Measurements from ENCODE around the gene STUB1.

Gene STUB1

DNA sequence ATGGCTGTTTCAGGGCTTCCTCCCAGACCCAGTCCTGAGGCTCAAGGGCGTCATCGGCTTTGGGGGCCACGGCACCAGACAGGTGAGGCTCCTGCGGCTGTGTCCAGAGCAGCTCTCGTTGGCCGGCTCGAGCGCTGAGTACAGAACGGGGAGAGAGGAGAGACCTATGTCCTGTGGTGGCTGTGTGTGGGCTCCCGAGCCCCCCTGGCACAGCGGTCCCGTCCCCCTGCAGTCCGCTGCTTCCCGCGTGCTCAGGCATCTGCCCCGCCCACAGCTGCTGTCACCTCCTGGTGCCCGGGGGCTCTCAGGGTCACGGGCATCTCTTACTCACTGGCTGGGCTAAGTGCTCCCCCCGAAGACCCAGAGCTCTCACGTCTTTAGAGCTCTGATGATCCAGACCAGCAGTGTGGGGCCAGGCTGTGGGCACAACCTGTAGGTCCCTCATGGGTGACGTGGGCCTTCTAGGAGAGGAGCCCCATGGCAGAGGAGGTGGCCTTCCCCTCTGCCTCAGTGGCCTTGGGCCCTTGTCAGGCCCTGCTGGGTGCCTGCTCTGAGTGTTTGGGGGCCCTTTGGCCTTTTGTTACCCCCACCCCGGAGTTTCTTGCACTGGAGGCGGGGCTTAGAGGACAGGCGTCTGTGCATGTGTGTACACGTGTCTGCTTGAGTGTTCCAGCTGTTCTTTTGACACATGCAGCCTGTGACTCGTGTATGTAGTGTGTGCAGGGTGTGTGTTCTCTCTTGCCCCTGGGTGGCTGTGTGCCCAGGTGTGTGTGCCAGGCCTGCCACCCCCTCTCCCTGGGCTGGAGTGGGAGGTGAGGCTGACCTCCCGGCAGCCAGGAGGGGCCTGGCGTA, 27.5 kb upstream of the STUB1 start:
- POLR2A ChIA-PET, result interaction anchor here (0.6 to 1.1 kb wide), 3 partner anchors 10 to 20 kb away, joined by 3 read pairs; partner anchors contain the start of gene METTL26

GRCh38 chr16:654034-654433, 26.2 kb upstream of the STUB1 start:
- ChIA-PET CTCF (no interaction called here), POLR2A (no interaction called here)
- no peak for TF ChIP-seq BHLHE40 (IDR thresholded peaks at IDR 0.05; ENCODE audit: borderline replicate concordance)

More for the DNA sequence above, 27.5 kb upstream of the STUB1 start:
- TF ChIP-seq FOXK2 (IDR thresholded peaks at IDR 0.05), result no peak
- no peak for TF ChIP-seq ELF4 (IDR thresholded peaks at IDR 0.05)
- no peak for TF ChIP-seq LEF1 (IDR thresholded peaks at IDR 0.05; ENCODE audit: borderline replicate concordance)
- TF ChIP-seq CTBP1 (IDR thresholded peaks at IDR 0.05; ENCODE audit: borderline replicate concordance), result no peak
- no peak for TF ChIP-seq NFRKB (IDR thresholded peaks at IDR 0.05)
- TF ChIP-seq ARNT (IDR thresholded peaks at IDR 0.05), result no peak
- TF ChIP-seq, protein P1, sequence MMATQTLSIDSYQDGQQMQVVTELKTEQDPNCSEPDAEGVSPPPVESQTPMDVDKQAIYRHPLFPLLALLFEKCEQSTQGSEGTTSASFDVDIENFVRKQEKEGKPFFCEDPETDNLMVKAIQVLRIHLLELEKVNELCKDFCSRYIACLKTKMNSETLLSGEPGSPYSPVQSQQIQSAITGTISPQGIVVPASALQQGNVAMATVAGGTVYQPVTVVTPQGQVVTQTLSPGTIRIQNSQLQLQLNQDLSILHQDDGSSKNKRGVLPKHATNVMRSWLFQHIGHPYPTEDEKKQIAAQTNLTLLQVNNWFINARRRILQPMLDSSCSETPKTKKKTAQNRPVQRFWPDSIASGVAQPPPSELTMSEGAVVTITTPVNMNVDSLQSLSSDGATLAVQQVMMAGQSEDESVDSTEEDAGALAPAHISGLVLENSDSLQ (IDR thresholded peaks at IDR 0.05), result no peak
- no peak for TF ChIP-seq ZNF384 (IDR thresholded peaks at IDR 0.05)
- TF ChIP-seq FOXA1 (IDR thresholded peaks at IDR 0.05), result no peak
- no peak for TF ChIP-seq SUZ12 (IDR thresholded peaks at IDR 0.05)
- TF ChIP-seq L3MBTL2 (conservative IDR thresholded peaks at IDR 0.05), result no peak
- no peak for TF ChIP-seq HDGF (IDR thresholded peaks at IDR 0.05; ENCODE audit: borderline replicate concordance)
- TF ChIP-seq TARDBP (IDR thresholded peaks at IDR 0.05), result no peak
- TF ChIP-seq FOXM1 (IDR thresholded peaks at IDR 0.05; ENCODE audit: borderline replicate concordance), result no peak
- CTCF ChIA-PET, result interaction anchor here (0.9 kb wide), 1 partner anchor 15 kb away, joined by 3 read pairs; no protein-coding TSS in a partner anchor
- no peak for DNase-seq (ENCODE audit: extremely low spot score)

GRCh38 chr16:657487-657886, 22.7 kb upstream of the STUB1 start:
- CTCF ChIA-PET, result no interaction called here
- no peak for DNase-seq (ENCODE audit: extremely low spot score)
- POLR2A ChIA-PET, result no interaction called here
- TF ChIP-seq ELF4 (IDR thresholded peaks at IDR 0.05) (no peak), FOXA1 (IDR thresholded peaks at IDR 0.05) (no peak), L3MBTL2 (conservative IDR thresholded peaks at IDR 0.05) (no peak), HDGF (IDR thresholded peaks at IDR 0.05; ENCODE audit: borderline replicate concordance) (no peak), SUZ12 (IDR thresholded peaks at IDR 0.05) (no peak)

More at GRCh38 chr16:654034-654433, 26.2 kb upstream of the STUB1 start:
- no peak for DNase-seq (ENCODE audit: extremely low spot score)

- CTCF ChIA-PET, result interaction anchor here (1.7 kb wide), 1 partner anchor 8 kb away, joined by 4 read pairs; no protein-coding TSS in a partner anchor
Measured at GRCh38 chr16:658679-659571, 21.3 kb upstream of the STUB1 start.

DNA sequence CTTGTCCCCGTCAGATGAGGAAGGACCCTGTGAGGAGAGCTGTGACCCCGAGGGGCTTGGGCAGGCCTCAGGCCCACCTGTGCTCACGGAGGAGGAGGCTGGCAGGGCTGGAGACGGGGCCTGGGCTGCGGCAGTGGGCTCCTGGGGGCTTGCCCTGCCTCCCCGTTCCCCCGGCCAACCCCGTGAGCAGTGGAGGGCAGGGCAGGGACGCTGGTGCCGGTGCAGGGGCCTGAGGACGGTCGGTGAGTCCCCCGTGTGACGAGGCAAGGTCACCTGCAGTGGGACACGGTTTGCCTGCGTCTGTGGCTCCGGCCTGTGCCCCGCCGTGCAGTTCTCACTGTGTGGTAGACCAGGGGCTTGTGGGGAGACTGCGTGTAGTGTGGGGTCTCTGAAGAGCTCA, 20.6 kb upstream of the STUB1 start:
- TF ChIP-seq BHLHE40 (IDR thresholded peaks at IDR 0.05; ENCODE audit: borderline replicate concordance), result no peak
- POLR2A ChIA-PET, result interaction anchor here (1.1 to 2.2 kb wide), 5 partner anchors 9 to 22 kb away, joined by 3 to 12 read pairs (median 6); partner anchors contain the start of genes RHBDL1, STUB1 and WDR90
- DNase-seq (ENCODE audit: extremely low spot score), result no peak
- CTCF ChIA-PET, result interaction anchor here (0.6 to 1.7 kb wide), 2 partner anchors 9 to 19 kb away, joined by 4 to 5 read pairs; no protein-coding TSS in a partner anchor

More at GRCh38 chr16:658679-659571, 21.3 kb upstream of the STUB1 start:
- POLR2A ChIA-PET, result interaction anchor here (1.1 to 2.2 kb wide), 3 partner anchors 9 to 23 kb away, joined by 3 to 12 read pairs (median 6); partner anchors contain the start of genes RHBDL1 and WDR90
- no peak for TF ChIP-seq SP1 (IDR thresholded peaks at IDR 0.05)
- no peak for TF ChIP-seq NFRKB (IDR thresholded peaks at IDR 0.05)
- TF ChIP-seq L3MBTL2 (conservative IDR thresholded peaks at IDR 0.05), result no peak
- TF ChIP-seq TARDBP (IDR thresholded peaks at IDR 0.05), result no peak
- no peak for TF ChIP-seq HDGF (IDR thresholded peaks at IDR 0.05; ENCODE audit: borderline replicate concordance)
- TF ChIP-seq FOXK2 (IDR thresholded peaks at IDR 0.05), result no peak
- TF ChIP-seq, protein P1 (IDR thresholded peaks at IDR 0.05), result no peak
- no peak for TF ChIP-seq FOXA1 (IDR thresholded peaks at IDR 0.05)
- no peak for TF ChIP-seq ELF4 (IDR thresholded peaks at IDR 0.05)
- TF ChIP-seq ARNT (IDR thresholded peaks at IDR 0.05), result no peak
- TF ChIP-seq FOXM1 (IDR thresholded peaks at IDR 0.05; ENCODE audit: borderline replicate concordance), result no peak
- TF ChIP-seq ZNF384 (IDR thresholded peaks at IDR 0.05), result no peak
- TF ChIP-seq SUZ12 (IDR thresholded peaks at IDR 0.05), result no peak
- no peak for TF ChIP-seq CTBP1 (IDR thresholded peaks at IDR 0.05; ENCODE audit: borderline replicate concordance)
- no peak for TF ChIP-seq LEF1 (IDR thresholded peaks at IDR 0.05; ENCODE audit: borderline replicate concordance)
- no peak for TF ChIP-seq BHLHE40 (IDR thresholded peaks at IDR 0.05; ENCODE audit: borderline replicate concordance)
- DNase-seq (ENCODE audit: extremely low spot score), result no peak

DNA sequence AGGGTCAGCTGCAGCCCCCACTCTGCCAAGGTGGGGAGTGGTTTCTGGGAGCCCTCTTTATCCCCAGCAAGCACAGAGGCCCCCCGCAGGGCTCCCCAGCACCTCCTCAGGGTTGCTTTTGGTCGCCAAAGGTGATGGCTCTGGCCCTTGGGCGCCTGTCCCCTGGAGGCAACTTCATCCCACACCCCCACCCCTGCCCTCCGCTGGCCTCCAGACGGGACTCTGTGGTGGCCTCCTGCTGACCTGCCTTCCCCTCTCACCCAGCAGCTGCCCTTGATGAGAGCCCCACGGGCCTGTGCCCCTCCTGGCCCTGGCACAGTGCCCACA, 20.1 kb upstream of the STUB1 start:
- ChIA-PET POLR2A (interaction anchor here (1.4 to 2.2 kb wide), 4 partner anchors 10 to 20 kb away, joined by 4 to 12 read pairs (median 6); partner anchors contain the start of genes RHBDL1, STUB1 and WDR90), CTCF (interaction anchor here (0.6 to 1.7 kb wide), 2 partner anchors 9 to 18 kb away, joined by 4 to 5 read pairs; no protein-coding TSS in a partner anchor)
- TF ChIP-seq ZNF384 (IDR thresholded peaks at IDR 0.05) (no peak), NFRKB (IDR thresholded peaks at IDR 0.05) (no peak), HDGF (IDR thresholded peaks at IDR 0.05; ENCODE audit: borderline replicate concordance) (no peak), ELF4 (IDR thresholded peaks at IDR 0.05) (no peak), SP1 (IDR thresholded peaks at IDR 0.05) (no peak), FOXM1 (IDR thresholded peaks at IDR 0.05; ENCODE audit: borderline replicate concordance) (no peak)
- TF ChIP-seq, protein P1 (IDR thresholded peaks at IDR 0.05), result no peak
- no peak for DNase-seq (ENCODE audit: extremely low spot score)

Data from HEK293T (cell line).